ENCODE results near the gene FZD4.
"Not testable (repeated sequence)": the region's sequence is repeated elsewhere in the genome, so short reads cannot be mapped to it uniquely, and the experiment has no call there.

The FZD4 gene

GRCh38 chr11:86919557-86920210 lies 35.5 kb downstream of the FZD4 start:
- Histone ChIP-seq H3K9me3 (ENCODE audit: control extremely low read depth in 1 of 5, control insufficient read depth in 4 of 5, insufficient read depth in 2 of 5, low read depth in 1 of 5, low read length in 4 of 5) (no peaks in the 10 kb centered on the region), H3K27ac (ENCODE audit: insufficient read depth in 1 of 2, low read depth in 1 of 2, low read length in 2 of 2, poor library complexity in 1 of 2, severe bottlenecking in 2 of 2) (no peak overlapping the region), H3K4me3 (ENCODE audit: control insufficient read depth in 1 of 7, extremely low read depth in 1 of 7, insufficient read depth in 4 of 7, low read depth in 2 of 7, low read length in 6 of 7) (no peak overlapping the region), H3K4me1 (ENCODE audit: control extremely low read depth in 1 of 4, control insufficient read depth in 4 of 4, insufficient read depth in 4 of 4, low read length in 3 of 4) (peaks cover 0 to 4% (median 2%) of the 10 kb centered on the region in 4 experiments), H3K27me3 (replicated peaks in 2 of 5; ENCODE audit: control insufficient read depth in 4 of 5, insufficient read depth in 5 of 5, low read length in 4 of 5) (no peaks in the 10 kb centered on the region), H3K36me3 (ENCODE audit: control insufficient read depth in 4 of 4, insufficient read depth in 4 of 4, low read length in 3 of 4) (no peaks in the 10 kb centered on the region)
- ChIA-PET POLR2A (no interaction called here), CTCF (interaction anchor here (0.8 to 6.6 kb wide), 5 partner anchors 9 to 49 kb away, joined by 3 to 45 read pairs (median 7); no protein-coding TSS in a partner anchor)
- 85% methylated on average over 6 of the region's 7 CpGs for WGBS (ENCODE audit: insufficient coverage)
- peak; percentile 48 to 69 (median 66) for DNase-seq

DNA sequence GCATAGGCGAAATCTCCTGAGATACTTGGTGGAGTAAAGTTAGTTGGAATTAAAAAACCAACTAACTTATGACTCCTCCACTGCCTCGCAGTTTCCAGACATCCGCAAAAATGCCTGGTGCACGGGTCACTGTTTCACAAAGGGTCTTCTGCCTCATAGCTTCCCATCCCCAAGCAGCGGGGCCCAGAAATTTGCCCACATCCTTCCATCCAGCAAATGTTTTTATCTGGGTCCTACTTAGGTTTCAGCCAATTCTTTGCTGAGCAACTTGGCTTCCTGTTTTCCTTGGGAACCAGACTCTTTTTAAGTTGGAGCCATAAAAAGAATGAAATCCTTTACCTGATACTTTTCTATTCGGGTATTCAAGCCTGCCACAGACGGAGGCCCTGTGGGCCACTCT lies 36.2 kb downstream of the FZD4 start:
- POLR2A ChIA-PET = no interaction called here
- H3K36me3 ChIP-seq (ENCODE audit: control insufficient read depth in 4 of 4, insufficient read depth in 4 of 4, low read length in 3 of 4) = no peaks in the 10 kb centered on the region
- H3K27ac ChIP-seq (ENCODE audit: insufficient read depth in 1 of 2, low read depth in 1 of 2, low read length in 2 of 2, poor library complexity in 1 of 2, severe bottlenecking in 2 of 2) = no peak overlapping the region
- no peak overlapping the region for H3K4me3 ChIP-seq (ENCODE audit: control insufficient read depth in 1 of 7, extremely low read depth in 1 of 7, insufficient read depth in 4 of 7, low read depth in 2 of 7, low read length in 6 of 7)
- DNase-seq = no peak
- CTCF ChIA-PET = interaction anchor here (0.8 to 6.6 kb wide), 9 partner anchors 8 to 468 kb away, joined by 3 to 45 read pairs (median 4); no protein-coding TSS in a partner anchor
- no peaks in the 10 kb centered on the region for H3K9me3 ChIP-seq (ENCODE audit: control extremely low read depth in 1 of 5, control insufficient read depth in 4 of 5, insufficient read depth in 2 of 5, low read depth in 1 of 5, low read length in 4 of 5)
- peaks cover 0 to 4% (median 2%) of the 10 kb centered on the region in 4 experiments for H3K4me1 ChIP-seq (ENCODE audit: control extremely low read depth in 1 of 4, control insufficient read depth in 4 of 4, insufficient read depth in 4 of 4, low read length in 3 of 4)
- 67% methylated on average over 4 of the region's 7 CpGs for WGBS (ENCODE audit: insufficient coverage)
- H3K27me3 ChIP-seq (replicated peaks in 2 of 5; ENCODE audit: control insufficient read depth in 4 of 5, insufficient read depth in 5 of 5, low read length in 4 of 5) = no peaks in the 10 kb centered on the region

GRCh38 chr11:86918496-86918895 lies 36.7 kb downstream of the FZD4 start:
- H3K36me3 ChIP-seq (ENCODE audit: control insufficient read depth in 4 of 4, insufficient read depth in 4 of 4, low read length in 3 of 4) = no peaks in the 10 kb centered on the region
- WGBS (ENCODE audit: insufficient coverage) = no CpG with 5 or more reads among the region's 2 CpGs
- H3K4me3 ChIP-seq (ENCODE audit: control insufficient read depth in 1 of 7, extremely low read depth in 1 of 7, insufficient read depth in 4 of 7, low read depth in 2 of 7, low read length in 6 of 7) = no peak overlapping the region
- no peaks in the 10 kb centered on the region for H3K27me3 ChIP-seq (replicated peaks in 2 of 5; ENCODE audit: control insufficient read depth in 4 of 5, insufficient read depth in 5 of 5, low read length in 4 of 5)
- H3K9me3 ChIP-seq (ENCODE audit: control extremely low read depth in 1 of 5, control insufficient read depth in 4 of 5, insufficient read depth in 2 of 5, low read depth in 1 of 5, low read length in 4 of 5) = no peaks in the 10 kb centered on the region
- CTCF ChIA-PET = interaction anchor here (0.8 to 6.6 kb wide), 12 partner anchors 9 to 468 kb away, joined by 3 to 45 read pairs (median 4); no protein-coding TSS in a partner anchor
- H3K27ac ChIP-seq (ENCODE audit: insufficient read depth in 1 of 2, low read depth in 1 of 2, low read length in 2 of 2, poor library complexity in 1 of 2, severe bottlenecking in 2 of 2) = no peak overlapping the region
- POLR2A ChIA-PET = no interaction called here
- H3K4me1 ChIP-seq (ENCODE audit: control extremely low read depth in 1 of 4, control insufficient read depth in 4 of 4, insufficient read depth in 4 of 4, low read length in 3 of 4) = peaks cover 0 to 4% (median 2%) of the 10 kb centered on the region in 4 experiments
- DNase-seq = no peak

DNA sequence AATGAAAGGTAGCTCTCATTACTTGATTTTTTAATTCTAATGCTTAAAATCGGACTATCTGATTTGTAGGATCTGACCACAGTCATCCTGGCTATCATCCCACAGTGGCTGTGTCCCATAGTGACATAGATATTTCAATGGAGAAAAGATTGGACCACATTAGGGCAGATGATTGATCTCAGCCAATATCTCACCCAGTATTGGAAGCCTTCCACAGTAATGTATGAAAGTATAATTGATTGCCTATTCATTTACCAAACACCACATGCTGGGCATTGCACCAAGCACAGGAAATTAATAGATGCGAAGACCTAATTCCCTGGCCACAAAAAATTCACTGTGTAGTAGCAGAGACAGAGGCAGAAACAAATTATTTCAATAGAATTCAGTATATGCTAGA lies 37.6 kb downstream of the FZD4 start:
- no CpG with 5 or more reads among the region's 2 CpGs for WGBS (ENCODE audit: insufficient coverage)
- Histone ChIP-seq H3K9me3 (ENCODE audit: control extremely low read depth in 1 of 5, control insufficient read depth in 4 of 5, insufficient read depth in 2 of 5, low read depth in 1 of 5, low read length in 4 of 5) (no peaks in the 10 kb centered on the region), H3K27ac (ENCODE audit: insufficient read depth in 1 of 2, low read depth in 1 of 2, low read length in 2 of 2, poor library complexity in 1 of 2, severe bottlenecking in 2 of 2) (no peak overlapping the region), H3K4me3 (ENCODE audit: control insufficient read depth in 1 of 7, extremely low read depth in 1 of 7, insufficient read depth in 4 of 7, low read depth in 2 of 7, low read length in 6 of 7) (no peak overlapping the region), H3K4me1 (ENCODE audit: control extremely low read depth in 1 of 4, control insufficient read depth in 4 of 4, insufficient read depth in 4 of 4, low read length in 3 of 4) (peaks cover 0 to 4% (median 2%) of the 10 kb centered on the region in 4 experiments), H3K27me3 (replicated peaks in 2 of 5; ENCODE audit: control insufficient read depth in 4 of 5, insufficient read depth in 5 of 5, low read length in 4 of 5) (no peaks in the 10 kb centered on the region), H3K36me3 (ENCODE audit: control insufficient read depth in 4 of 4, insufficient read depth in 4 of 4, low read length in 3 of 4) (no peaks in the 10 kb centered on the region)
- ChIA-PET CTCF (interaction anchor here (0.7 to 6.6 kb wide), 11 partner anchors 9 to 467 kb away, joined by 3 to 45 read pairs (median 4); no protein-coding TSS in a partner anchor), POLR2A (no interaction called here)
- DNase-seq = no peak

DNA sequence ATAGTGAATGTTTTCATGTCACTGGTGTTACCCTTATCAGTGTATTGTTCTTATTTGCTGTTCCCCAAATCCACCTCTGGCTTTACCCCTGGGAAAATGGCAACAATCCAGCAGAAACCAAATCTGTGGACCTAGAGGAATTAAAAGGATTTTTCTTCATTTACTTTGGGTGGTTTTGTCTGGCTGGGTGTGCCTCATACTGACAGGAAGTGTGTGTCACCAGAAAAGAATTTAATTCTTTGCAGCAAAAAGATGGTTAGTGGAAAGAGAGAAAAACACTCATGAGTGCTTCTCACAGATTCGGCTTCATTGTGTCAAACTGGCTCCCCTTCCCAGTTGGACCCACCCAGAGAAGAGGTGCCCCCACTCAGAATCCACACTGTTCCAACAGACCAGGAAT lies 38.9 kb downstream of the FZD4 start:
- Histone ChIP-seq H3K27ac (ENCODE audit: insufficient read depth in 1 of 2, low read depth in 1 of 2, low read length in 2 of 2, poor library complexity in 1 of 2, severe bottlenecking in 2 of 2) (no peak overlapping the region), H3K9me3 (ENCODE audit: control extremely low read depth in 1 of 5, control insufficient read depth in 4 of 5, insufficient read depth in 2 of 5, low read depth in 1 of 5, low read length in 4 of 5) (peaks cover 0 to 5% (median 0%) of the 10 kb centered on the region in 5 experiments), H3K27me3 (replicated peaks in 2 of 5; ENCODE audit: control insufficient read depth in 4 of 5, insufficient read depth in 5 of 5, low read length in 4 of 5) (no peaks in the 10 kb centered on the region), H3K4me3 (ENCODE audit: control insufficient read depth in 1 of 7, extremely low read depth in 1 of 7, insufficient read depth in 4 of 7, low read depth in 2 of 7, low read length in 6 of 7) (no peak overlapping the region), H3K4me1 (ENCODE audit: control extremely low read depth in 1 of 4, control insufficient read depth in 4 of 4, insufficient read depth in 4 of 4, low read length in 3 of 4) (peaks cover 0 to 4% (median 2%) of the 10 kb centered on the region in 4 experiments), H3K36me3 (ENCODE audit: control insufficient read depth in 4 of 4, insufficient read depth in 4 of 4, low read length in 3 of 4) (no peaks in the 10 kb centered on the region)
- DNase-seq = peak in 2 of 3 donors; percentile 13 to 17
- 80% methylated on average over 1 of the region's 1 CpG for WGBS (ENCODE audit: insufficient coverage)
- POLR2A ChIA-PET = no interaction called here
- CTCF ChIA-PET = interaction anchor here (0.8 to 6.6 kb wide), 2 partner anchors 14 to 46 kb away, joined by 3 to 45 read pairs; no protein-coding TSS in a partner anchor

GRCh38 chr11:86915850-86916249 lies 39.3 kb downstream of the FZD4 start:
- H3K4me1 ChIP-seq (ENCODE audit: control extremely low read depth in 1 of 4, control insufficient read depth in 4 of 4, insufficient read depth in 4 of 4, low read length in 3 of 4); POLR2A ChIA-PET; H3K27me3 ChIP-seq (replicated peaks in 2 of 5; ENCODE audit: control insufficient read depth in 4 of 5, insufficient read depth in 5 of 5, low read length in 4 of 5); DNase-seq; H3K4me3 ChIP-seq (ENCODE audit: control insufficient read depth in 1 of 7, extremely low read depth in 1 of 7, insufficient read depth in 4 of 7, low read depth in 2 of 7, low read length in 6 of 7); H3K27ac ChIP-seq (ENCODE audit: insufficient read depth in 1 of 2, low read depth in 1 of 2, low read length in 2 of 2, poor library complexity in 1 of 2, severe bottlenecking in 2 of 2); H3K36me3 ChIP-seq (ENCODE audit: control insufficient read depth in 4 of 4, insufficient read depth in 4 of 4, low read length in 3 of 4); H3K9me3 ChIP-seq (ENCODE audit: control extremely low read depth in 1 of 5, control insufficient read depth in 4 of 5, insufficient read depth in 2 of 5, low read depth in 1 of 5, low read length in 4 of 5): not testable (repeated sequence)
- CTCF ChIA-PET = interaction anchor here (0.8 kb wide), 1 partner anchor 14 kb away, joined by 3 read pairs; no protein-coding TSS in a partner anchor
- WGBS (ENCODE audit: insufficient coverage) = no CpG with 5 or more reads among the region's 1 CpG

GRCh38 chr11:86914865-86915519 lies 40.2 kb downstream of the FZD4 start:
- peaks cover 0 to 4% (median 2%) of the 10 kb centered on the region in 4 experiments for H3K4me1 ChIP-seq (ENCODE audit: control extremely low read depth in 1 of 4, control insufficient read depth in 4 of 4, insufficient read depth in 4 of 4, low read length in 3 of 4)
- no peak overlapping the region for H3K27ac ChIP-seq (ENCODE audit: insufficient read depth in 1 of 2, low read depth in 1 of 2, low read length in 2 of 2, poor library complexity in 1 of 2, severe bottlenecking in 2 of 2)
- H3K36me3 ChIP-seq (ENCODE audit: control insufficient read depth in 4 of 4, insufficient read depth in 4 of 4, low read length in 3 of 4) = no peaks in the 10 kb centered on the region
- CTCF ChIA-PET = no interaction called here
- 93% methylated on average over 4 of the region's 6 CpGs for WGBS (ENCODE audit: insufficient coverage)
- no peak for DNase-seq
- peaks cover 0 to 5% (median 0%) of the 10 kb centered on the region in 5 experiments for H3K9me3 ChIP-seq (ENCODE audit: control extremely low read depth in 1 of 5, control insufficient read depth in 4 of 5, insufficient read depth in 2 of 5, low read depth in 1 of 5, low read length in 4 of 5)
- no peaks in the 10 kb centered on the region for H3K27me3 ChIP-seq (replicated peaks in 2 of 5; ENCODE audit: control insufficient read depth in 4 of 5, insufficient read depth in 5 of 5, low read length in 4 of 5)
- no peak overlapping the region for H3K4me3 ChIP-seq (ENCODE audit: control insufficient read depth in 1 of 7, extremely low read depth in 1 of 7, insufficient read depth in 4 of 7, low read depth in 2 of 7, low read length in 6 of 7)
- POLR2A ChIA-PET = no interaction called here
